ENCODE data around the gene AMH. TPM values are rescaled to one million over a fixed set of nuclear protein-coding genes. Genes with fewer than 3 reads are reported as not detected.

AMH gene
- total RNA-seq, 1 donor from 2014 or later = 3.5 TPM

DNA sequence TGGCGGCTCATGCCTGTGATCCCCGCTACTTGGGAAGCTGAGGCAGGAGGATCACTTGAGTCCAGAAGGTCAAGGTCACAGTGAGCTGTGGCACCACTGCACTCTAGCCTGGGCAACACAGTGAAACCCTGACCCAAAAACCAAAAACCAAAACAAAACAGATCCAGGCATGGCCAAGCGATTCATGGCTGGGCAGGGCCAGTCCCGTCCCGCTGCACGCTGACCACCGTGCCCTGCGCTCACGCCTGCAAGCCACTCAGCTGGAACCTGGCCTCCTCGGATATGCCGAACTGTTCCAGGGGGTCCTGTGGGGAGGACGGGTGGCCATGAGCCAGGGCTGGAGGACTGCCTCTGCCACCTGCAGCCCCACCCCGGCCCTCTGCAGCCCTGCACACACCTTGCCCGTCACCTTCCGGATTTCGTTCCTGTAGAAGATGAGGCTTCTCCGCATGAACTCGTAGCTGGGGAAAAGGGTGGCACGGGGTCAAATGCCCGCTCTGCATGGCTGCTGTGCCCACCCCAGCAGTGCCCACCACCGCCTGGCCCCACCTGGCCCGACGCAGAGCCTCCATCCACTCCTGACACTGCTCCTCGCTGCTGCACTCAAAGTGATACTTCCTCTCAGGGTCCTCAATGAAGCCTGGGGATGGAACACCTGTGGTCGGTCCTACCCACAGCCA, 15.4 kb upstream of the AMH start:
- Histone ChIP-seq H3K9me3 (ENCODE audit: low read depth) (no peaks in the 10 kb centered on the region), H3K79me2 (ENCODE audit: low read depth) (peaks cover 43% of the 10 kb centered on the region), H3K27ac (no peak overlapping the region), H3F3A (ENCODE audit: low read depth) (peaks cover 32% of the 10 kb centered on the region), H4K20me1 (ENCODE audit: low read depth) (peaks cover 45% of the 10 kb centered on the region), H3K9ac (no peak overlapping the region), H3K4me2 (no peak overlapping the region), H3K36me3 (no peaks in the 10 kb centered on the region), H3K27me3 (no peaks in the 10 kb centered on the region), H2AFZ (replicated peaks) (no peak overlapping the region), H3K4me3 (no peak overlapping the region), H3K4me1 (peaks cover 21% of the 10 kb centered on the region)
- Mint-ChIP-seq H3K36me3 (peaks cover 18% of the 10 kb centered on the region), H3K4me3 (peak overlapping the region; percentile 99), H3K4me1 (peaks cover 30% of the 10 kb centered on the region), H3K27me3 (ENCODE audit: insufficient read depth, low read depth) (peaks cover 11% of the 10 kb centered on the region), H3K9me3 (no peaks in the 10 kb centered on the region), H3K27ac (peak overlapping the region; percentile 69)
- DNase-seq (ENCODE audit: low spot score) = no peak
- TF ChIP-seq EZH2phosphoT487 (IDR thresholded peaks at IDR 0.05) (no peak), EZH2 (IDR thresholded peaks at IDR 0.05) (no peak), CTCF (IDR thresholded peaks at IDR 0.05) (no peak)

- H3K4me1 ChIP-seq = peaks cover 34% of the 10 kb centered on the region
- H3F3A ChIP-seq (ENCODE audit: low read depth) = peaks cover 42% of the 10 kb centered on the region
- no peaks in the 10 kb centered on the region for H3K9me3 ChIP-seq (ENCODE audit: low read depth)
- H2AFZ ChIP-seq (replicated peaks) = no peak overlapping the region
- Mint-ChIP-seq H3K4me1 (peaks cover 40% of the 10 kb centered on the region), H3K27ac (peak overlapping the region; percentile 88), H3K4me3 (peak overlapping the region; percentile 99), H3K27me3 (ENCODE audit: insufficient read depth, low read depth) (peaks cover 11% of the 10 kb centered on the region), H3K9me3 (no peaks in the 10 kb centered on the region), H3K36me3 (peaks cover 16% of the 10 kb centered on the region)
- H3K4me3 ChIP-seq = peak overlapping the region; percentile 72
- no peaks in the 10 kb centered on the region for H3K27me3 ChIP-seq
- no peaks in the 10 kb centered on the region for H3K36me3 ChIP-seq
- H3K9ac ChIP-seq = peak overlapping the region; percentile 86
- TF ChIP-seq EZH2phosphoT487 (IDR thresholded peaks at IDR 0.05) (no peak), EZH2 (IDR thresholded peaks at IDR 0.05) (no peak), CTCF (IDR thresholded peaks at IDR 0.05) (no peak)
- H3K4me2 ChIP-seq = peak overlapping the region; percentile 97
- H3K79me2 ChIP-seq (ENCODE audit: low read depth) = peaks cover 56% of the 10 kb centered on the region
- peaks cover 58% of the 10 kb centered on the region for H4K20me1 ChIP-seq (ENCODE audit: low read depth)
- H3K27ac ChIP-seq = no peak overlapping the region
- no peak for DNase-seq (ENCODE audit: low spot score)
Measured at GRCh38 chr19:2234996-2235380, 14.1 kb upstream of the AMH start.

DNA sequence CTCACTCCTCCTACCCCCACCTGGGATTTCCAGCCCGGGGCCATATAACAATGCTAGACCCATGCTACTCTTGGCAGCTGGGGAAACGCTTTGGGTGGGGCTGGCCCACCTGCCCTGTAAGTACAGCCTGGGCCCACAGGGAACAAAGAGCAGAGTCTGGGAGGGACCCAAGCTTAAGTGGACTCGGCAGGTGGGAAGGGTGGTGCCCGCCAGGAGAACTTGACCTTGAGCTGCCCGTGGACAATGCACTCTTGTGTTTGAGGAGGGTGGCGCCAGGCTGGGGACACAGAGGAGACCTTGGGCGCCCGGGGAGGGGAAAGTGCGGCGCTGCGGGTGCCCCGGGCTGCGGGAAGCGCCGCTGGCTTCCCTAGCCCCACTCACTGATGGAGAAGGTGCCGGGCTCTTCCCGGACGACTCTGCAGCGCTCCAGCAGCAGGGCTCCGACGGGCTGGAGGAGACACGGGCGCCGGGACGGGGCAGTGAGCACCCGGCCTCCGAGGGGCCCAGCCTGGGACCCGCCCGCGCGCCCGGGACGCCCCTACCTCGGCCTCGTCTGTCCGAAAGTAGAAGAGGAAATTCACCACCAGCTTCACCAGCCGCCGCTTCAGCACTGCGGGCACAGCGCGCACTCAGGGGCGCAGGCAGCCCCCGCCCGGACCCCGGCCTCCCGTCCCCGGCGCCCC, 13.6 kb upstream of the AMH start:
- Histone ChIP-seq H3K27me3 (no peaks in the 10 kb centered on the region), H2AFZ (replicated peaks) (no peak overlapping the region), H3K4me2 (peak overlapping the region; percentile 97), H3K4me1 (peaks cover 39% of the 10 kb centered on the region), H3K36me3 (no peaks in the 10 kb centered on the region), H3K4me3 (peak overlapping the region; percentile 72), H3K9ac (peak overlapping the region; percentile 86), H4K20me1 (ENCODE audit: low read depth) (peaks cover 63% of the 10 kb centered on the region), H3F3A (ENCODE audit: low read depth) (peaks cover 42% of the 10 kb centered on the region), H3K27ac (no peak overlapping the region), H3K9me3 (ENCODE audit: low read depth) (no peaks in the 10 kb centered on the region), H3K79me2 (ENCODE audit: low read depth) (peaks cover 61% of the 10 kb centered on the region)
- Mint-ChIP-seq H3K27ac (peak overlapping the region; percentile 88), H3K4me3 (peak overlapping the region; percentile 99), H3K9me3 (no peaks in the 10 kb centered on the region), H3K27me3 (ENCODE audit: insufficient read depth, low read depth) (peaks cover 11% of the 10 kb centered on the region), H3K4me1 (peaks cover 44% of the 10 kb centered on the region), H3K36me3 (peaks cover 13% of the 10 kb centered on the region)
- TF ChIP-seq EZH2 (IDR thresholded peaks at IDR 0.05) (no peak), CTCF (IDR thresholded peaks at IDR 0.05) (no peak)
- DNase-seq (ENCODE audit: low spot score) = peak; percentile 37
